Ovary (tissue), 3 donors: ENCODE results near the gene FLOT2.

Source experiments
- EP300 ChIP-seq: sonication (generic); formaldehyde crosslinking; IDR thresholded peaks from one replicate; pipeline ENCODE4 v1.6.1; 2017; ENCODE audit warnings: antibody characterized with exemption
- POLR2A ChIP-seq: fragments of 450-650 bp; IDR thresholded peaks from one replicate; pipeline ENCODE4 v1.6.1; 2017; ENCODE audit warnings: antibody characterized with exemption, mild to moderate bottlenecking, moderate library complexity
- TF ChIP-seq, protein P1 (sequence below), 3 donors: fragments of 450-650 bp in 2 of 3; fragments of 200-600 bp in 1 of 3; IDR thresholded peaks; one replicate each; pipeline versions ENCODE4 v1.5.1 to v1.8.0; 2016 to 2022; ENCODE audit warnings: antibody characterized with exemption in 3 of 3, mild to moderate bottlenecking in 1 of 3
- donor health status: DM: no; HTN: no; CAD: no.

DNA sequence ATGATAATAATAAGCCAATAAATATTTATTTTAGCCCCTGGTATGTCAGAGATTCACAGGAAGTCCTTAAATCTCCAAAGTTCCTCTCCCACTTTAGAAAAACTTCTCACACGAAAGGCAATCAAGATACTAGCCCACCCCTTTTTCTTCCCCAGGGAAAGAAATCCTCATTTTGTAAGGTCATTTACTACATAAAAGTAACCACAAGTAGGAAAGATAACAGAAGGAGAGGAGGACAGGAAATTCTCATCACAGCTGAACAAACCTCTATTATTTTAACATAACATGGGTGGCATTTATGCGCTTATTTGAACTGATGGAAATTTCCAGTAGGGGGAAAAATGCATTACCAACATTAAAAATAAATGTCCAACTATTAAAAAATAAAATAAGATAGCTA is 58.3 kb downstream of the FLOT2 start:
- TF ChIP-seq EP300 (no peak), POLR2A (no peak)
- TF ChIP-seq, protein P1, sequence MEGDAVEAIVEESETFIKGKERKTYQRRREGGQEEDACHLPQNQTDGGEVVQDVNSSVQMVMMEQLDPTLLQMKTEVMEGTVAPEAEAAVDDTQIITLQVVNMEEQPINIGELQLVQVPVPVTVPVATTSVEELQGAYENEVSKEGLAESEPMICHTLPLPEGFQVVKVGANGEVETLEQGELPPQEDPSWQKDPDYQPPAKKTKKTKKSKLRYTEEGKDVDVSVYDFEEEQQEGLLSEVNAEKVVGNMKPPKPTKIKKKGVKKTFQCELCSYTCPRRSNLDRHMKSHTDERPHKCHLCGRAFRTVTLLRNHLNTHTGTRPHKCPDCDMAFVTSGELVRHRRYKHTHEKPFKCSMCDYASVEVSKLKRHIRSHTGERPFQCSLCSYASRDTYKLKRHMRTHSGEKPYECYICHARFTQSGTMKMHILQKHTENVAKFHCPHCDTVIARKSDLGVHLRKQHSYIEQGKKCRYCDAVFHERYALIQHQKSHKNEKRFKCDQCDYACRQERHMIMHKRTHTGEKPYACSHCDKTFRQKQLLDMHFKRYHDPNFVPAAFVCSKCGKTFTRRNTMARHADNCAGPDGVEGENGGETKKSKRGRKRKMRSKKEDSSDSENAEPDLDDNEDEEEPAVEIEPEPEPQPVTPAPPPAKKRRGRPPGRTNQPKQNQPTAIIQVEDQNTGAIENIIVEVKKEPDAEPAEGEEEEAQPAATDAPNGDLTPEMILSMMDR (IDR thresholded peaks at IDR 0.05), result no peak
